K562 (cell line): ENCODE data around the gene OR9A4. TPM values are rescaled to one million over a fixed set of nuclear protein-coding genes. Genes with fewer than 3 reads are reported as not detected.
"Not testable (repeated sequence)": the region's sequence is repeated elsewhere in the genome, so short reads cannot be mapped to it uniquely, and the experiment has no call there.

Source experiments
- ATAC-seq: fragments of 200-7000 bp; cut with Tn5 transposase; 3 replicates; pipeline ENCODE4 v1.9.1; 2020; ENCODE audit warnings: moderate library complexity
- BruUV-seq: library from RNA; stranded (reverse); fragments of 400-500 nt; replicated peaks from 2 replicates; lab custom pipeline; 2021; lab: Mats Ljungman, UMichigan
- CTCF ChIA-PET: fragments of 300-600 bp; formaldehyde crosslinking; extraction: SDS; loops from one replicate; lab custom pipeline; 2021; ENCODE audit warnings: low intra/inter-chr PET ratio; lab: Yijun Ruan, JAX
- POLR2A ChIA-PET: fragments of 300-600, 350-650 bp; sonication (Branson Sonifier 250); formaldehyde crosslinking; extraction: SDS; loops from one replicate; lab custom pipeline; 2021; ENCODE audit warnings: antibody characterized with exemption, inconsistent platforms; lab: Yijun Ruan, JAX
- DNase-seq, 4 experiments: peaks; one replicate each; pipeline versions ENCODE4 v3.0.0 to v3.0.0-alpha.2; 2011 to 2018; ENCODE audit warnings: low spot score in 3 of 4, mixed read lengths in 3 of 4; ENCODE audit errors: extremely low read depth in 1 of 4
- FAIRE-seq: peaks from 2 replicates; lab custom pipeline; 2011; peaks lifted over from hg19 to GRCh38; lab: Jason Lieb, UNC
- H2AFZ ChIP-seq: 2 replicates; pipeline ENCODE4 v1.6.0; 2011; ENCODE audit warnings: low read depth, low read length, control low read depth, inconsistent platforms
- H3K27ac ChIP-seq: fragments of 200-600 bp; 3 replicates; pipeline ENCODE4 v1.8.0; 2011; ENCODE audit warnings: low read depth, mild to moderate bottlenecking, control low read depth, inconsistent platforms, low read length, moderate library complexity, mixed read lengths; ENCODE audit errors: extremely low read depth
- H3K27me3 ChIP-seq, 2 experiments: fragments of 300-600 bp in 1 of 2; 2 replicates in 1 of 2; 3 replicates in 1 of 2; pipeline versions ENCODE4 v1.6.0 to v1.8.0; 2011; ENCODE audit warnings: inconsistent platforms in 2 of 2, low read length in 2 of 2, mild to moderate bottlenecking in 1 of 2, mixed read lengths in 1 of 2, moderate library complexity in 1 of 2; ENCODE audit not compliant: control insufficient read depth in 2 of 2, insufficient read depth in 2 of 2
- H3K36me3 ChIP-seq: fragments of 300-600 bp; 3 replicates; pipeline ENCODE4 v1.8.0; 2011; ENCODE audit warnings: mild to moderate bottlenecking, low read length, inconsistent platforms; ENCODE audit not compliant: control insufficient read depth, insufficient read depth
- H3K4me1 ChIP-seq, 2 experiments: fragments of 200-600 bp in 1 of 2; replicated peaks in 1 of 2; 2 replicates in 1 of 2; 3 replicates in 1 of 2; pipeline versions ENCODE4 v1.5.1 to v1.8.0; 2011; ENCODE audit warnings: inconsistent platforms in 2 of 2, low read length in 2 of 2, mild to moderate bottlenecking in 1 of 2, mixed read lengths in 1 of 2, moderate library complexity in 1 of 2; ENCODE audit not compliant: control insufficient read depth in 2 of 2, insufficient read depth in 2 of 2
- H3K4me2 ChIP-seq: 2 replicates; pipeline ENCODE4 v1.6.1; 2011; ENCODE audit warnings: low read length, control low read depth, inconsistent platforms, mixed read lengths; ENCODE audit not compliant: insufficient read depth
- H3K4me3 ChIP-seq: fragments of 200-600 bp; sonication (generic), shearing (Covaris generic); 2 replicates; pipeline ENCODE4 v1.5.1; 2016; ENCODE audit warnings: control low read depth, inconsistent platforms
- H3K79me2 ChIP-seq: fragments of 200-600 bp; 3 replicates; pipeline ENCODE4 v1.8.0; 2011; ENCODE audit warnings: low read length, inconsistent platforms; ENCODE audit not compliant: control insufficient read depth, insufficient read depth
- H3K9ac ChIP-seq, 2 experiments: 2 replicates each; pipeline versions ENCODE4 v1.6.0 to v1.6.1; 2011; ENCODE audit warnings: low read depth in 2 of 2, low read length in 2 of 2, control low read depth in 1 of 2, inconsistent platforms in 1 of 2, mild to moderate bottlenecking in 1 of 2, mixed read lengths in 1 of 2; ENCODE audit not compliant: insufficient read depth in 1 of 2
- H3K9me1 ChIP-seq: one replicate; pipeline ENCODE4 v1.6.0; 2011; ENCODE audit warnings: inconsistent platforms, mild to moderate bottlenecking, low read length, moderate library complexity; ENCODE audit not compliant: control insufficient read depth, insufficient read depth
- H3K9me3 ChIP-seq: replicated peaks from 2 replicates; pipeline ENCODE4 v1.5.1; 2011; ENCODE audit warnings: low read depth, low read length, inconsistent platforms; ENCODE audit not compliant: control insufficient read depth, insufficient read depth
- H4K20me1 ChIP-seq: replicated peaks from 2 replicates; pipeline ENCODE4 v1.6.1; 2011; ENCODE audit warnings: low read length, inconsistent platforms, mixed read lengths; ENCODE audit not compliant: control insufficient read depth, insufficient read depth
- CBFB ChIP-seq: sonication (generic); formaldehyde crosslinking; IDR thresholded peaks from 2 replicates; pipeline ENCODE4 v1.4.0; 2020; ENCODE audit warnings: mild to moderate bottlenecking, missing genetic modification reagents
- ETV5 ChIP-seq: sonication (generic); formaldehyde crosslinking; IDR thresholded peaks from 2 replicates; pipeline ENCODE4 v1.4.0; 2020; ENCODE audit warnings: low read depth, mild to moderate bottlenecking, missing genetic modification reagents
- JUN ChIP-seq, 2 experiments: sonication (generic) in 1 of 2; formaldehyde crosslinking in 1 of 2; IDR thresholded peaks; 2 replicates each; pipeline versions ENCODE4 v1.6.1 to v1.8.0; 2012 to 2022; ENCODE audit warnings: borderline replicate concordance in 2 of 2, mild to moderate bottlenecking in 2 of 2, improper control_type of control experiment in 1 of 2, low read depth in 1 of 2, low read length in 1 of 2, missing genetic modification reagents in 1 of 2
- NFIC ChIP-seq: fragments of 450-650 bp; IDR thresholded peaks from 2 replicates; pipeline ENCODE4 v1.6.1; 2017; ENCODE audit warnings: mild to moderate bottlenecking, inconsistent platforms
- NFIX ChIP-seq: fragments of 250-450 bp; sonication (Bioruptor Pico); IDR thresholded peaks from 2 replicates; pipeline ENCODE4 v1.4.0; 2020; ENCODE audit warnings: low read depth, mild to moderate bottlenecking, moderate library complexity
- POLR2H ChIP-seq: IDR thresholded peaks from 2 replicates; pipeline ENCODE4 v1.6.1; 2016; ENCODE audit warnings: missing genetic modification characterization, low read depth, mild to moderate bottlenecking, control low read depth, missing compliant biosample characterization, moderate library complexity
- WGBS: fragments of 100-300 bp; shearing (Covaris generic); methylation state at CpG from one replicate; pipeline ENCODE4 v1.1.6; 2016; ENCODE audit warnings: low coverage, mixed read lengths; ENCODE audit not compliant: insufficient coverage; ENCODE audit errors: missing lambda C conversion rate; 5-methylcytosine and 5-hydroxymethylcytosine counted together
- in situ Hi-C: fragments of 300-500 bp; cut with MboI; formaldehyde crosslinking; loops from 4 replicates; pipeline ENCODE4 v1.15.0; 2018; ENCODE audit warnings: inconsistent platforms, mixed read lengths
- intact Hi-C: fragments of 100-400 bp; cut with micrococcal nuclease; formaldehyde crosslinking; loops from 2 replicates; pipeline ENCODE4 v1.14.2; 2022
- polyA plus RNA-seq, 8 experiments: library from polyadenylated mRNA; depleted of rRNA in 4 of 8; stranded (reverse) in 5 of 8; unstranded in 3 of 8; fragments of >200 nt; fragmentation: Nextera tagmentation in 2 of 8; fragmentation: Illumina TruSeq in 1 of 8; extraction: Ambion mirVana in 2 of 8; extraction: Trizol in 1 of 8; gene quantifications; 2 replicates each; pipeline versions ENCODE4 v1.2.1 to v1.2.3, GENCODE V29; 2011 to 2014; ENCODE audit warnings: inconsistent platforms in 1 of 8, missing spikeins in 1 of 8
- total RNA-seq, 7 experiments: library from RNA; depleted of rRNA in 6 of 7; stranded (reverse); fragments of >200 nt in 6 of 7; fragmentation: Illumina TruSeq in 2 of 7; extraction: Trizol in 2 of 7; gene quantifications; 2 replicates each; pipeline versions ENCODE4 v1.2.1 to v1.2.3, GENCODE V29; 2011 to 2021; ENCODE audit warnings: low replicate concordance in 1 of 7
- TF ChIP-seq, protein P1 (sequence below): fragments of 450-650 bp; formaldehyde crosslinking; IDR thresholded peaks from 2 replicates; pipeline ENCODE4 v1.4.0; 2020; ENCODE audit warnings: mild to moderate bottlenecking, moderate library complexity

Gene OR9A4
- total and polyA plus RNA-seq, 9 of the 15 experiments (the other 6 are each of a cell fraction or from before 2014, with no cell fraction given), result not detected

DNA sequence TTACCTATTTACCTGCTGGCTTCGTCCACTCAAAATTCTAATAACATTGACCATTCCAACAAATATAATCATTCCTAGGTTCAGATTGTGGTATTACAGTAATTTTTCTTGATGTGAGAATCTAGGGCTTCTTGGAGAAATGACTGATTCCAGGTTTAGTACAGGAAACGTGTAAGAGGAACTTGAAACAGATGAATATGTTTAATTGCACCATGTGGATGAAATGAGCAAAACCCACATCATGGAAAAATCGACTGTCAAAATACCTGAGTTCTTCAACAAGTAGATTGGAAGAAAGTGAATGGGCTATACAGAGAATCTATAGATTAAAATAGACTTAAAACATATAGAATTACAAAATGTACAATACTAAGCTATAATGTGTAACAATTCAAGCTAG lies 24.9 kb upstream of the OR9A4 start (continued):
- TF ChIP-seq, protein P1, sequence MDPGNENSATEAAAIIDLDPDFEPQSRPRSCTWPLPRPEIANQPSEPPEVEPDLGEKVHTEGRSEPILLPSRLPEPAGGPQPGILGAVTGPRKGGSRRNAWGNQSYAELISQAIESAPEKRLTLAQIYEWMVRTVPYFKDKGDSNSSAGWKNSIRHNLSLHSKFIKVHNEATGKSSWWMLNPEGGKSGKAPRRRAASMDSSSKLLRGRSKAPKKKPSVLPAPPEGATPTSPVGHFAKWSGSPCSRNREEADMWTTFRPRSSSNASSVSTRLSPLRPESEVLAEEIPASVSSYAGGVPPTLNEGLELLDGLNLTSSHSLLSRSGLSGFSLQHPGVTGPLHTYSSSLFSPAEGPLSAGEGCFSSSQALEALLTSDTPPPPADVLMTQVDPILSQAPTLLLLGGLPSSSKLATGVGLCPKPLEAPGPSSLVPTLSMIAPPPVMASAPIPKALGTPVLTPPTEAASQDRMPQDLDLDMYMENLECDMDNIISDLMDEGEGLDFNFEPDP, result no peak
- no peak for TF ChIP-seq CBFB (CRISPR knock-in tag)
- TF ChIP-seq POLR2H (tag), result no peak
- no peak for TF ChIP-seq JUN (IDR thresholded peaks at IDR 0.05; ENCODE audit: borderline replicate concordance, low read depth, low read length)
- no peak for TF ChIP-seq JUN (CRISPR knock-in tag; IDR thresholded peaks at IDR 0.05; ENCODE audit: borderline replicate concordance)
- TF ChIP-seq ETV5 (CRISPR knock-in tag), result no peak

DNA sequence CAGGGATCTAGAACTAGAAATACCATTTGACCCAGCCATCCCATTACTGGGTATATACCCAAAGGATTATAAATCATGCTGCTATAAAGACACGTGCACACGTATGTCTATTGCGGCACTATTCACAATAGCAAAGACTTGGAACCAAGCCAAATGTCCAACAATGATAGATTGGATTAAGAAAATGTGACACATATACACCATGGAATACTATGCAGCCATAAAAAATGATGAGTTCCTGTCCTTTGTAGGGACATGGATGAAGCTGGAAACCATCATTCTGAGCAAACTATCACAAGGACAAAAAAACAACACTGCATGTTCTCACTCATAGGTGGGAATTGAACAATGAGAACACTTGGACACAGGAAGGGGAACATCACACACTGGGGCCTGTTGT lies 16.8 kb upstream of the OR9A4 start:
- H3K27ac ChIP-seq, BruUV-seq, ATAC-seq, H3K9me1 ChIP-seq, H4K20me1 ChIP-seq, H2AFZ ChIP-seq, H3K36me3 ChIP-seq, intact Hi-C loops, in situ Hi-C loops, H3K4me1 ChIP-seq, POLR2A ChIA-PET, H3K4me2 ChIP-seq, H3K4me3 ChIP-seq, CTCF ChIA-PET, H3K9ac ChIP-seq, H3K9me3 ChIP-seq, H3K27me3 ChIP-seq, DNase-seq, H3K79me2 ChIP-seq, FAIRE-seq: not testable (repeated sequence)
- WGBS, result 0% methylated on average over 1 of the region's 3 CpGs
- peak; percentile 57; the same call in 1 of the 2 replicates for TF ChIP-seq NFIC
- TF ChIP-seq NFIX (CRISPR knock-in tag), result peak; percentile 22; the same call in 1 of the 2 replicates
